Measurements from ENCODE around the gene YTHDC2. TPM values are rescaled to one million over a fixed set of nuclear protein-coding genes. Genes with fewer than 3 reads are reported as not detected.
"Not testable (repeated sequence)": the region's sequence is repeated elsewhere in the genome, so short reads cannot be mapped to it uniquely, and the experiment has no call there.

The YTHDC2 gene
- polyA plus RNA-seq, 1 donor (not counting 4 experiments of a cell fraction or from before 2014, with no cell fraction given): 15.2 TPM

DNA sequence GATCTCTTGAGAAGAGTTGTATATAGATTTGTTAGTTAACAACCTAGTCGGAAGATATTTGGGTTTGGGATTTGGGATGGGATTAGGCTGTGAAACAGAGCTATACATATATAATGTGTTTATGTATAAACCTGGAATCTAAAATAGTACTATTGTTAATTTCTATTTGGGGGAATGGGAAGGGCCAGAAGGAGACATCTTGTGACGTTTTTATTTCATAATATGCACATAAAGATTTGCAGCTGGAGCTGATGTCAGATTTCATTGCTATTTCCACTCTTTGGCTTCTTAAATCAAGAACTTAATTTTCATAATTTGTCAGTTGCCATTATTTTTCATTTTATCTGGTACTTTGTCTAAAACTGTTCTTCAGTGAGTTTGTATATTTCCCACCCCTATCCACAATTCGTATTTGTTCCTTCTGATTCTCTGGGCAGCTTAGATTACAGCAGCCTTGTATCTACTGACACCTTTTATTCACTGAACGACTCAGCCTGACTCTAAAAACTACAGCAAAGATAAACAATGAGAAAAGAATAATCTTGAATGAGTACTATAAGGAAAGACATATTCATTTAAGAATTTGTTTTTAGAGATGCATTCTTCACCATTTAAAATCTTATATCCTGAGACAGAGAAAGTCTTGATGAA, 86.9 kb downstream of the YTHDC2 start:
- Histone ChIP-seq H2AFZ (ENCODE audit: control insufficient read depth, low read length) (no peak overlapping the region), H3K79me2 (ENCODE audit: control insufficient read depth, insufficient read depth, low read length) (no peaks in the 10 kb centered on the region), H3K9me3 (ENCODE audit: control insufficient read depth, low read depth, low read length) (no peaks in the 10 kb centered on the region), H3K4me2 (ENCODE audit: control insufficient read depth, extremely low read depth, insufficient read depth, low read depth, low read length) (no peak overlapping the region), H3K4me3 (ENCODE audit: control insufficient read depth in 2 of 3, extremely low read depth in 1 of 3, insufficient read depth in 2 of 3, low read depth in 1 of 3, low read length in 3 of 3) (no peak overlapping the region), H3K9ac (ENCODE audit: control insufficient read depth, extremely low read depth, insufficient read depth, low read length) (no peak overlapping the region), H3K27me3 (ENCODE audit: control insufficient read depth, extremely low read depth, insufficient read depth, low read length) (no peaks in the 10 kb centered on the region), H3K36me3 (ENCODE audit: control insufficient read depth in 2 of 2, extremely low read depth in 1 of 2, insufficient read depth in 2 of 2, low read length in 2 of 2) (peaks cover 2 to 4% of the 10 kb centered on the region in 2 experiments), H3K27ac (ENCODE audit: control insufficient read depth, insufficient read depth, low read length) (no peak overlapping the region), H3K4me1 (ENCODE audit: control insufficient read depth, extremely low read depth, insufficient read depth, low read length) (no peaks in the 10 kb centered on the region), H4K20me1 (ENCODE audit: control insufficient read depth, extremely low read depth, insufficient read depth, low read length) (no peaks in the 10 kb centered on the region), H3K9me1 (ENCODE audit: control insufficient read depth, extremely low read depth, insufficient read depth, low read length) (no peaks in the 10 kb centered on the region)
- DNase-seq (ENCODE audit: low read depth, low spot score) (no peak), FAIRE-seq (no peak)
- TF ChIP-seq, protein P1, sequence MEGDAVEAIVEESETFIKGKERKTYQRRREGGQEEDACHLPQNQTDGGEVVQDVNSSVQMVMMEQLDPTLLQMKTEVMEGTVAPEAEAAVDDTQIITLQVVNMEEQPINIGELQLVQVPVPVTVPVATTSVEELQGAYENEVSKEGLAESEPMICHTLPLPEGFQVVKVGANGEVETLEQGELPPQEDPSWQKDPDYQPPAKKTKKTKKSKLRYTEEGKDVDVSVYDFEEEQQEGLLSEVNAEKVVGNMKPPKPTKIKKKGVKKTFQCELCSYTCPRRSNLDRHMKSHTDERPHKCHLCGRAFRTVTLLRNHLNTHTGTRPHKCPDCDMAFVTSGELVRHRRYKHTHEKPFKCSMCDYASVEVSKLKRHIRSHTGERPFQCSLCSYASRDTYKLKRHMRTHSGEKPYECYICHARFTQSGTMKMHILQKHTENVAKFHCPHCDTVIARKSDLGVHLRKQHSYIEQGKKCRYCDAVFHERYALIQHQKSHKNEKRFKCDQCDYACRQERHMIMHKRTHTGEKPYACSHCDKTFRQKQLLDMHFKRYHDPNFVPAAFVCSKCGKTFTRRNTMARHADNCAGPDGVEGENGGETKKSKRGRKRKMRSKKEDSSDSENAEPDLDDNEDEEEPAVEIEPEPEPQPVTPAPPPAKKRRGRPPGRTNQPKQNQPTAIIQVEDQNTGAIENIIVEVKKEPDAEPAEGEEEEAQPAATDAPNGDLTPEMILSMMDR (optimal IDR thresholded peaks at IDR 0.05 in 1 of 3, IDR thresholded peaks at IDR 0.05 in 1 of 3, conservative IDR thresholded peaks at IDR 0.05 in 1 of 3; ENCODE audit: extremely low read depth in 1 of 3, insufficient read depth in 2 of 3, low read length in 3 of 3): no peak
- dilution Hi-C loops (cut with MboI; ENCODE audit: extremely low pct_ligation_motif_present, low sequenced_read_pairs): no loop called here

DNA sequence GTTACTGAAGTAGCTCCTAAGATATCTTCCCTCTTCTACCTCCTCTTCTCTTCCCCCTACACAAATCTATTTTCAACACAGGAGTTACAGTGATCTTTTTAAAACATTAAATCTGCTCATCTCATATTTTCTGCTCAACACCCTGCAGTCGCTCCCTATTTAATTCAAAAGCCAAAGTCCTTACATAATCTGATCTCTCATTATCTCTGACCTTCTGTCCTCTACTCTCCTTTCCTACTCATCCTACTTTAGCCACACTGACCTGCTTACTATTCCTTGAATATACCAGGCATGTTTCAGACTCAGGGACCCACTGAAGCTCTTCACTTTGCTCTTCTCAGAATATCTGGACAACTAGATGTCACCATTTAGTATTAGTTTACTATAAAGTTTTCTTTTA, 87.9 kb downstream of the YTHDC2 start:
- Histone ChIP-seq H3K27me3 (ENCODE audit: control insufficient read depth, extremely low read depth, insufficient read depth, low read length) (no peaks in the 10 kb centered on the region), H3K9ac (ENCODE audit: control insufficient read depth, extremely low read depth, insufficient read depth, low read length) (no peak overlapping the region), H3K27ac (ENCODE audit: control insufficient read depth, insufficient read depth, low read length) (no peak overlapping the region), H2AFZ (ENCODE audit: control insufficient read depth, low read length) (no peak overlapping the region), H3K4me2 (ENCODE audit: control insufficient read depth, extremely low read depth, insufficient read depth, low read depth, low read length) (no peak overlapping the region), H4K20me1 (ENCODE audit: control insufficient read depth, extremely low read depth, insufficient read depth, low read length) (no peaks in the 10 kb centered on the region), H3K79me2 (ENCODE audit: control insufficient read depth, insufficient read depth, low read length) (no peaks in the 10 kb centered on the region), H3K9me3 (ENCODE audit: control insufficient read depth, low read depth, low read length) (no peaks in the 10 kb centered on the region), H3K9me1 (ENCODE audit: control insufficient read depth, extremely low read depth, insufficient read depth, low read length) (no peaks in the 10 kb centered on the region), H3K36me3 (ENCODE audit: control insufficient read depth in 2 of 2, extremely low read depth in 1 of 2, insufficient read depth in 2 of 2, low read length in 2 of 2) (peaks cover 0 to 4% of the 10 kb centered on the region in 2 experiments), H3K4me1 (ENCODE audit: control insufficient read depth, extremely low read depth, insufficient read depth, low read length) (no peaks in the 10 kb centered on the region), H3K4me3 (ENCODE audit: control insufficient read depth in 2 of 3, extremely low read depth in 1 of 3, insufficient read depth in 2 of 3, low read depth in 1 of 3, low read length in 3 of 3) (no peak overlapping the region)
- DNase-seq (ENCODE audit: low read depth, low spot score) (no peak), FAIRE-seq (no peak)
- dilution Hi-C loops (cut with MboI; ENCODE audit: extremely low pct_ligation_motif_present, low sequenced_read_pairs): no loop called here
- TF ChIP-seq, protein P1 (optimal IDR thresholded peaks at IDR 0.05 in 1 of 3, IDR thresholded peaks at IDR 0.05 in 1 of 3, conservative IDR thresholded peaks at IDR 0.05 in 1 of 3; ENCODE audit: extremely low read depth in 1 of 3, insufficient read depth in 2 of 3, low read length in 3 of 3): no peak
- TF ChIP-seq EZH2 (IDR thresholded peaks at IDR 0.05; ENCODE audit: low read length): no peak

DNA sequence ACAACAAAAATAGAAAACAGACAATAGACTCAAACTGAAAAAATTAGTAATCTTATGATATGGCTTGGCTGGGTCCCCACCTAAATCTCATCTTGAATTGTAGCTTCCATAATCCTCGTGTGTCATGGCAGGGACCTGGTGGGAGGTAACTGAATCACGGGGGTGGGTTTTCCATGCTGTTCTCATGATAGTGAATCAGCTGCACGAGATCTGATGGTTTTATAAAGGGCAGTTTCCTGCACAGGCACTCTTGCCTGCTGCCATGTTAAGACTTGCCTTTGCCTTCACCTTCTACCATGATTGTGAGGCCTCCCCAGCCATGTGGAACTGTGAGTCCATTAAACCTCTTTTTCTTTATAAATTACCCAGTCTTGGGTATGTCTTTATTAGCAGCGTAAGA, 89.8 kb downstream of the YTHDC2 start:
- H3K79me2 ChIP-seq (ENCODE audit: control insufficient read depth, insufficient read depth, low read length); FAIRE-seq; H3K9me3 ChIP-seq (ENCODE audit: control insufficient read depth, low read depth, low read length); H3K9ac ChIP-seq (ENCODE audit: control insufficient read depth, extremely low read depth, insufficient read depth, low read length); H3K9me1 ChIP-seq (ENCODE audit: control insufficient read depth, extremely low read depth, insufficient read depth, low read length); H3K27ac ChIP-seq (ENCODE audit: control insufficient read depth, insufficient read depth, low read length); H3K4me1 ChIP-seq (ENCODE audit: control insufficient read depth, extremely low read depth, insufficient read depth, low read length); H3K4me3 ChIP-seq (ENCODE audit: control insufficient read depth in 2 of 3, extremely low read depth in 1 of 3, insufficient read depth in 2 of 3, low read depth in 1 of 3, low read length in 3 of 3); H4K20me1 ChIP-seq (ENCODE audit: control insufficient read depth, extremely low read depth, insufficient read depth, low read length); H3K36me3 ChIP-seq (ENCODE audit: control insufficient read depth in 2 of 2, extremely low read depth in 1 of 2, insufficient read depth in 2 of 2, low read length in 2 of 2); dilution Hi-C loops (cut with MboI; ENCODE audit: extremely low pct_ligation_motif_present, low sequenced_read_pairs); H3K4me2 ChIP-seq (ENCODE audit: control insufficient read depth, extremely low read depth, insufficient read depth, low read depth, low read length); H2AFZ ChIP-seq (ENCODE audit: control insufficient read depth, low read length); DNase-seq (ENCODE audit: low read depth, low spot score); H3K27me3 ChIP-seq (ENCODE audit: control insufficient read depth, extremely low read depth, insufficient read depth, low read length): not testable (repeated sequence)

All from keratinocyte (primary cell).